H1 (cell line): ENCODE measurements around the gene CTXN2. TPM values are rescaled to one million over a fixed set of nuclear protein-coding genes. Genes with fewer than 3 reads are reported as not detected.
A peak's percentile ranks its signal among the peaks of the same experiment; 100 is the strongest.

Source experiments
- ATF2 ChIP-seq: IDR thresholded peaks from 2 replicates; pipeline ENCODE4 v1.6.1; 2012; ENCODE audit warnings: low read length, inconsistent platforms
- ATF3 ChIP-seq: IDR thresholded peaks from 2 replicates; pipeline ENCODE4 v1.6.1; 2011; ENCODE audit warnings: low read depth, mild to moderate bottlenecking, low read length; ENCODE audit not compliant: insufficient read depth
- BACH1 ChIP-seq: IDR thresholded peaks from 2 replicates; pipeline ENCODE4 v1.6.1; 2012; ENCODE audit warnings: low read length, improper control_type of control experiment
- BRCA1 ChIP-seq: IDR thresholded peaks from 2 replicates; pipeline ENCODE4 v1.6.1; 2012; ENCODE audit warnings: low read depth, low read length, improper control_type of control experiment
- CHD2 ChIP-seq: IDR thresholded peaks from 2 replicates; pipeline ENCODE4 v1.6.1; 2012; ENCODE audit warnings: low read length, improper control_type of control experiment
- HDAC6 ChIP-seq: IDR thresholded peaks from one replicate; pipeline ENCODE4 v1.7.1; 2012; ENCODE audit warnings: low read depth, mild to moderate bottlenecking, inconsistent platforms, low read length, moderate library complexity
- POLR2A ChIP-seq, 2 experiments: IDR thresholded peaks; 1 replicate in 1 of 2; 2 replicates in 1 of 2; pipeline ENCODE4 v1.6.1; 2011; ENCODE audit warnings: low read depth in 2 of 2, low read length in 2 of 2, mild to moderate bottlenecking in 2 of 2; ENCODE audit errors: control extremely low read depth in 1 of 2
- SIN3A ChIP-seq, 2 experiments: IDR thresholded peaks in 1 of 2; conservative IDR thresholded peaks in 1 of 2; 2 replicates each; pipeline ENCODE4 v1.6.1; 2011 to 2012; ENCODE audit warnings: low read length in 2 of 2, improper control_type of control experiment in 1 of 2, low read depth in 1 of 2, mild to moderate bottlenecking in 1 of 2
- SP2 ChIP-seq: IDR thresholded peaks from 2 replicates; pipeline ENCODE4 v1.6.1; 2012; ENCODE audit warnings: mild to moderate bottlenecking, low read length, inconsistent platforms
- TAF1 ChIP-seq: IDR thresholded peaks from 2 replicates; pipeline ENCODE4 v1.6.1; 2011; ENCODE audit warnings: mild to moderate bottlenecking, low read depth, low read length
- TBP ChIP-seq: IDR thresholded peaks from 2 replicates; pipeline ENCODE4 v1.6.1; 2011; ENCODE audit warnings: low read depth, low read length, improper control_type of control experiment
- TCF12 ChIP-seq: IDR thresholded peaks from 2 replicates; pipeline ENCODE4 v1.6.1; 2011; ENCODE audit warnings: low read depth, mild to moderate bottlenecking, low read length
- polyA plus RNA-seq, 7 experiments: library from polyadenylated mRNA; depleted of rRNA in 3 of 7; stranded (reverse) in 5 of 7; unstranded in 2 of 7; fragments of >200 nt in 5 of 7; fragments of 200-250 nt in 2 of 7; gene quantifications; 1 replicate in 5 of 7; 2 replicates in 1 of 7; 4 replicates in 1 of 7; pipeline versions ENCODE4 v1.2.1 to v1.2.3, GENCODE V29; 2011 to 2013; ENCODE audit warnings: missing spikeins in 2 of 7, mixed read lengths in 2 of 7
- total RNA-seq: library from RNA; stranded (reverse); fragmentation: NEBNext Ultra II Directional; extraction: Animal tissue kit (Norgen Biotek cat#: 25700); gene quantifications from 2 replicates; pipeline ENCODE4 v1.2.1, GENCODE V29; 2021

Gene CTXN2
- total and polyA plus RNA-seq, 2 of the 8 experiments (the other 6 are each of a cell fraction or from before 2014, with no cell fraction given), result 0.08 TPM; not detected in 1

GRCh38 chr15:48177766-48178647 lies 13.5 kb upstream of the CTXN2 start, which contains the start of gene MYEF2 (continued):
- TF ChIP-seq TAF1 (peak; percentile 92), SIN3A (conservative IDR thresholded peaks at IDR 0.05 in 1 of 2, IDR thresholded peaks at IDR 0.05 in 1 of 2; ENCODE audit: low read depth in 1 of 2, low read length in 2 of 2) (no peak; a peak in 1 of 4 replicates), TBP (peak; percentile 78), ATF2 (no peak), SP2 (no peak), TCF12 (no peak), BACH1 (no peak; the same call in 1 of the 2 replicates), POLR2A (IDR thresholded peaks at IDR 0.05; ENCODE audit: control extremely low read depth in 1 of 2, low read depth in 2 of 2, low read length in 2 of 2) (peak; percentile 90 to 91), ATF3 (no peak), CHD2 (peak; percentile 98), HDAC6 (no peak), BRCA1 (peak; percentile 91)
- TF ChIP-seq, all 59 proteins: peak for 17
